BE2C (cell line): Measurements from ENCODE around the gene TENT5A.

Experiments used
- DNase-seq: peaks from one replicate; pipeline ENCODE4 v3.0.0-alpha.2; 2020
- H3K27me3 ChIP-seq: fragments of 250-450 bp; sonication (Bioruptor Pico); 2 replicates; pipeline ENCODE4 v1.5.1; 2020; ENCODE audit warnings: mild to moderate bottlenecking
- H3K36me3 ChIP-seq: fragments of 250-450 bp; sonication (Bioruptor Pico); 2 replicates; pipeline ENCODE4 v1.5.1; 2020; ENCODE audit warnings: mild to moderate bottlenecking
- H3K4me1 ChIP-seq: fragments of 250-450 bp; sonication (Bioruptor Pico); 2 replicates; pipeline ENCODE4 v1.5.1; 2020
- H3K4me3 ChIP-seq: 2 replicates; pipeline ENCODE4 v1.5.1; 2011; ENCODE audit warnings: low read depth, low read length
- H3K9me3 ChIP-seq: fragments of 250-450 bp; sonication (Bioruptor Pico); 2 replicates; pipeline ENCODE4 v1.5.1; 2020
- TF ChIP-seq, protein P1 (sequence below): IDR thresholded peaks from 2 replicates; pipeline ENCODE4 v1.5.1; 2012; ENCODE audit warnings: mild to moderate bottlenecking, low read depth, low read length

The TENT5A gene

GRCh38 chr6:81735756-81736380 lies 16.6 kb downstream of the TENT5A start:
- Histone ChIP-seq H3K4me3 (no peak overlapping the region), H3K4me1 (no peaks in the 10 kb centered on the region), H3K27me3 (no peaks in the 10 kb centered on the region), H3K36me3 (no peaks in the 10 kb centered on the region), H3K9me3 (no peaks in the 10 kb centered on the region; the same call in 1 of the 2 replicates)
- TF ChIP-seq, protein P1, sequence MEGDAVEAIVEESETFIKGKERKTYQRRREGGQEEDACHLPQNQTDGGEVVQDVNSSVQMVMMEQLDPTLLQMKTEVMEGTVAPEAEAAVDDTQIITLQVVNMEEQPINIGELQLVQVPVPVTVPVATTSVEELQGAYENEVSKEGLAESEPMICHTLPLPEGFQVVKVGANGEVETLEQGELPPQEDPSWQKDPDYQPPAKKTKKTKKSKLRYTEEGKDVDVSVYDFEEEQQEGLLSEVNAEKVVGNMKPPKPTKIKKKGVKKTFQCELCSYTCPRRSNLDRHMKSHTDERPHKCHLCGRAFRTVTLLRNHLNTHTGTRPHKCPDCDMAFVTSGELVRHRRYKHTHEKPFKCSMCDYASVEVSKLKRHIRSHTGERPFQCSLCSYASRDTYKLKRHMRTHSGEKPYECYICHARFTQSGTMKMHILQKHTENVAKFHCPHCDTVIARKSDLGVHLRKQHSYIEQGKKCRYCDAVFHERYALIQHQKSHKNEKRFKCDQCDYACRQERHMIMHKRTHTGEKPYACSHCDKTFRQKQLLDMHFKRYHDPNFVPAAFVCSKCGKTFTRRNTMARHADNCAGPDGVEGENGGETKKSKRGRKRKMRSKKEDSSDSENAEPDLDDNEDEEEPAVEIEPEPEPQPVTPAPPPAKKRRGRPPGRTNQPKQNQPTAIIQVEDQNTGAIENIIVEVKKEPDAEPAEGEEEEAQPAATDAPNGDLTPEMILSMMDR, result no peak
- no peak for DNase-seq

GRCh38 chr6:81734500-81735150 lies 17.9 kb downstream of the TENT5A start:
- TF ChIP-seq, protein P1, result no peak
- DNase-seq, result no peak
- Histone ChIP-seq H3K27me3 (no peaks in the 10 kb centered on the region), H3K4me3 (no peak overlapping the region), H3K9me3 (no peaks in the 10 kb centered on the region; the same call in 1 of the 2 replicates), H3K4me1 (no peaks in the 10 kb centered on the region), H3K36me3 (no peaks in the 10 kb centered on the region)

GRCh38 chr6:81734081-81734480 lies 18.4 kb downstream of the TENT5A start:
- no peaks in the 10 kb centered on the region for H3K4me1 ChIP-seq
- no peaks in the 10 kb centered on the region for H3K27me3 ChIP-seq
- H3K9me3 ChIP-seq, result no peaks in the 10 kb centered on the region; the same call in 1 of the 2 replicates
- DNase-seq, result no peak
- no peaks in the 10 kb centered on the region for H3K36me3 ChIP-seq
- TF ChIP-seq, protein P1, result no peak
- no peak overlapping the region for H3K4me3 ChIP-seq

- Histone ChIP-seq H3K4me1 (no peaks in the 10 kb centered on the region), H3K27me3 (no peaks in the 10 kb centered on the region), H3K36me3 (no peaks in the 10 kb centered on the region), H3K4me3 (no peak overlapping the region), H3K9me3 (no peaks in the 10 kb centered on the region; the same call in 1 of the 2 replicates)
- no peak for DNase-seq
- TF ChIP-seq, protein P1, result no peak
These were observed 20.7 kb downstream of the TENT5A start for GRCh38 chr6:81731814-81732213.

- TF ChIP-seq, protein P1, result no peak
- no peaks in the 10 kb centered on the region for H3K27me3 ChIP-seq
- DNase-seq, result no peak
- H3K4me1 ChIP-seq, result no peaks in the 10 kb centered on the region
- no peaks in the 10 kb centered on the region for H3K36me3 ChIP-seq
- no peaks in the 10 kb centered on the region for H3K9me3 ChIP-seq
- H3K4me3 ChIP-seq, result no peak overlapping the region
These were observed 24.5 kb downstream of the TENT5A start for GRCh38 chr6:81727876-81728517.

DNA sequence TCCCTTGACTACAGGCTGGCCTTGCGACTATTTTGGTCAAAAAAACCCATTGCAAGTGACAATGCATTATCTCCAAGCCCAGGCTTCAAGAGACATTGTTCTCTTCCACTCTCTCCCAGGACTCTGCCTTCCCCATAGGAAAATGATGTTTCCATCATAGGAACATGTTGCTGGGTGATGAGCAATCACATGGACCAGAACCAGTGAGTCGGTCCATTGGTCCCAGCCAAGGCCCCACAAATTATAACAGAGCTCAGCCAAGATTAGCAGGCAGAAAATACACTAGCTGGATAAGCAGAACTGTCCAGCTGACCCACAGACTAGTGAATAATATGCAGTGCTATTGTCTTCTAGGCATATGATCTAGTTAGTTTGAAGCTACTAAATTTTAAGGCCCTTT lies 27.4 kb downstream of the TENT5A start:
- Histone ChIP-seq H3K36me3 (no peaks in the 10 kb centered on the region), H3K4me3 (no peak overlapping the region), H3K27me3 (no peaks in the 10 kb centered on the region), H3K9me3 (no peaks in the 10 kb centered on the region), H3K4me1 (no peaks in the 10 kb centered on the region)
- TF ChIP-seq, protein P1, result no peak
- DNase-seq, result no peak
